KG1 (cell line): Measurements from ENCODE around the gene AATF.

Experiments
- DNase-seq: peaks from one replicate; lab custom pipeline; 2025; lab: John Stamatoyannopoulos, UW

The AATF gene

DNA sequence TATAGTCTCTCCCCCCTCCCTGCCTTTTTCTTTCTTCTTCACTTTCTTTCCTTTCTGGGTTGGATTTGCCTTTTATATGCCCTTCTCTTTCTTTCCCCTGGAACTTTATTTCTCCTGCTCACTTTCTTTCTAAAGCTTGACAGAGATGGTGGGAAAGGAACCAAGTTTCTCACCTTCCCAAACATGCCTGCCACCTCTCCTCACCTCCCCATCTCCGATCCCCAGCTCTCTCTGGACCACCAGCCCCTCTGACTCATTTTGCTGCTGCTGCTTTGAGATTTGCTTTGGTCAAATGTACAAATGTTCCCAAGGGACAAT, 18.2 kb upstream of the AATF start:
- DNase-seq = no peak

DNA sequence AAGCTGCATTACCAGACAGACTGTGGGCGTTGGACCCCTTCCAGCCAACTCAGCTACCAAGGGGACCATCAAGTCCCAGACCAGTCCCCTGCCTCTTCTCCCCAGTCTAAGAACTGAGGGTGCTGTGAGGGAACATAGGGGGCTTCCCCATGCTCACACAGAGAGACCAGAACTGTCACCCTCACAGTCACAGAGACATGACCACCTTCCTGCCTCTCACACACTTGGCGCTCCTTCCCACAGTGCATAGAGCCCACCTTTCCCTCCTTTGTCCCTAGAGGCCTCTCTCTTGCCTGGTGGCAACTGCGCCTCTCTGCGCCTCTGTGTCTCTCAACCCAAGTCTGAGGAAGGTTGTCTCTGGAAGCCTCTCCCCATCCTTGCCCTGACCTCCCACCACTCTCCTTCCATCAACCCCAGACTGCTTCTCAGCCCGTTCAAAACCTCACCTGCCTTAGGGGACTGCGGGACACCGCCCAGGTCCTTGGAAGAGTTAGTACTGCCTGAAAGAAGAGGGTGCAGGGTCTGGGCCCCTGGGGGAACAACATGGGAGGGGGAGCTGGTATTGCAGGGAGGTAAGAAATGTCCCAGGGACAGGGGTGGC, 17.6 kb upstream of the AATF start:
- DNase-seq = no peak

DNA sequence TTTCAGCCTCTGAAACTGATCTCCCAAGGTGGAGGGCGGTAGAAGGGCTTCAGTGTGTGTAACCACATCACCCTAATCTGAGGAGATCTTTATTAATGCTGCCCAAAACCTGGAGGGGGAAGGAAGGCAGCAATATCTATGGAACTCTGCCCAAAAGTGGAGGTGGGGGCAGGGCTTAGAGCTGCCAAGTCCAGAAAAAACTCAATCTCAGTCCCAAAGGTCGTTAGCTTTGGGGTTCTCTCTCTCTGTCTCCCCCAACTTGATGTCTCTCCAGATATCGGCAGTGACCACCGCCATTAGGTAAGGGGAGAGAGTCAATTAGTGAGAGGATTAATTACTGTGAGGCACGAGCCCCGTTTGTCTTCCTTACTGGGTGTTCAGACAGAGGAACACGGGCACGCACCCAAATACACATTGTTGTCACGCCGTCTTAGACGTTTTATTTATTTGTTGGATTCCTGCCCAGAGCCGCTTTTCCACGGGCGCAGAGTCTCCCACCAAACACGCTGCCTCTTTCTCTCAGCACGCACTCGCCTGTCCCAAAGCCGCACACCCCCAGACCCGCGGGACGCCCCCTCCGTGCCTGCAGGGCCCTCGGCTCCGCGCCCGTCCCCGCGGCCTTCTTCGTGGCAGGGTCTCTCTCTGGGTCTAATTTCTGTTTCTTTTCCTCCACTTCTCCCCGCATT, 16.9 kb upstream of the AATF start:
- no peak for DNase-seq

DNA sequence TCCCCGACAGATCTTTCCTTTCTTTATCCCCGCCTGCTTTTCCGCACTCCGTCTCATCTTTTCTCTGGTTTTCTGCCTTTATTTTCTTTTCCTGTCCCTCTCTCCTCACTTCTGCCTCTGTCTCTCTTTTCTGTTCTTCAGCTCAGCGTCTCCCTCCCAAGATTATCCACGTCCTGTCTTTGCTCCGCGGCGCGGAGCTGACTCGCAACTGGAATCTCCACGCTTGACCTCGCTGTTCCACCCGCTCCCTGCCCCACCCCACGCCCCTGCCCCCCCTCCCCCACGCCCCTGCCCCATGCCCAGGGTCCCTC, 16.4 kb upstream of the AATF start:
- no peak for DNase-seq

DNA sequence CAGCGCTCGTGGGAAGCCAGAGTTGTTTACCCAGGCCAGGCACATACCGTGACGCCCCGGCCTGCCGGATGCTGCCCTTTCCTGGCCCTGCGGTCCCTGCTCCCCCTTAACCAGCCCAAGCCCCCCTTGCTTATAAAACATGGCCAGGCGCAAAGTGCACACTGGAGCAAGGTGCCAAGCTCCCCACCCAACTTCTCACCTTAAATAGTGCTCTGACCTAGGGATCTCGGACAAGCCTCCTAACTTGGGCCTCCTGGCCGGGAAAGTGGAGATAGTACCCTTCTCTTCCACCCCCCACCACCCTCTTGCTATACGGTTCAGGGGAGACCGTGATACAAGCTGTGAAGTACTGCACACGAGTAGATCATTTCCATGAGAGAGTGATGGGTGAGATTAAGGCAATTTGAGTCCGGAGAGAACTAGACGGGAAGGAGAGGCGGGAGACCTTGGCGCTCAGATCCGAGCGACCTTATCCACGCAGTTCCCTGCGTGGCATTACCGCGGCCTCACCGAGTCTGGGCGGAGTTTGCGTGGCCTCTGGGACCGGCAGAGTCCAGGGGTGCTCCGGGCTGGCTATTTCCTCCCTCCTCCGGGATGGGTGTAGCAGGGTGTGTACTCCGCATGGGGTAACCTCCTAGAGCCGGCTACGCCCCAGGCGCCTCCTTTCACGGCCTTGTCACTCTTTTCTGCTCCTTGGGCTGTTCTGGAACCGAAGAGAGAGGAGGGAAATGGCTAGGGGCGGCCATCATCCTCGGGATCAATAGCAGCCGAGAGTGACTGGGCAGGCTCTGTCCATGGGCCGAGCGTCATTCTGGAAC, 15.9 kb upstream of the AATF start:
- DNase-seq = no peak

DNA sequence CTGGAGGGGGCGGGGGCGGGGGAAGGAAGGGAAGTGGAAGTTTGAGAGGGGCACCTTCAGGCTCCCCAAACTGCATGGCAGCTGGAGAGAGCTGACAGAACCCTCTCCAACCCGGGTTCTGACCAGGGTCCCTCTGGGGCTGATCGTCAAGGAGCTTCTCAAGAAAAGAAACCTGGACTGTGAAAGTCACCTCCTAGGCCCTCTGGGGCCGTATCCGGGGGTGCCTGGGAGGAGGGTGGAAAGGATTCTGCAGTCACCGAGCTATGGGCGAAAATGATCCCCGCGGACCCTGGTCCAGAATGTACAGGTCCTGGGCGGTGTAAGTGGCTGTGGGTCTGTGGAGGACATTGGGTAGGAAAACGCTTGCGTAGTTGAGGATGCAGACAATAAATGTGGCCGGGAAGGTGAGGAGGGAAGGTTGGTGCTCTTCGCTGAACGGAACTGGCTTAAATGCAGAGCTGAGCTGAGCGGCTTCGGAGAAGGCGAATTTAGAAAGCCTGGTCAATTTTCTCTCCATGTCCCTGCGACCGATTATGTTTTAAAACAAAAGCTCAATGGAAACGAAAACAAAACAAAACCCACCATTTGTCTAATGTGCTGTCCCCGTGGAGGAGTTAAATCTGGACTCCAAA, 15.1 kb upstream of the AATF start:
- no peak for DNase-seq

DNA sequence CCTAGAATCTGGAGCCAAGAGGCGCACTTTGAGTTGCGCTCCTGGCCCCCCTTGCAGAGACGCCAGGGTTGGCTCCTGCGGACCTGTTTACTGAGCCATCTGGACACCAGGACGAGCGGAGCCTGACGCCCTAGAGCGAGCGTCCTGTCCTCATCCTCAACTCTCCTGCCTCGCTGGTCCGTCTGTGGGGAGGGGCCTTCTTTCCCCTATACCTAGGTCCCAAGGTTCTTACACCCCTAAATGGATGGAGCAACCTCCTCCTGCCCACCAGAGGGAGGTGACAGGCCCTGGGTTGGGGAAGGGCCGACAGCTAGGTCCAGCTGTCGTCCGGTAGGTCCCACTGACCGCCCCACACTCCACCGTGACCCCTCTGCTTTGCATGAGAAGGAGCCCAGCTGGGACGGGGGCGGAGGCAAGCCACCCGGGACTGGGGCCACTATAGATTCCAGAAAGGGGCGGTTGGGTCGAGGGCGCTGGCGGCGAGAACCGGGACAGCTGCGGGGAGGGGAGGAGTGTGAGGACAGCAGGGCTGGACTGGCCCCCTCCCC, 14.5 kb upstream of the AATF start:
- no peak for DNase-seq

DNA sequence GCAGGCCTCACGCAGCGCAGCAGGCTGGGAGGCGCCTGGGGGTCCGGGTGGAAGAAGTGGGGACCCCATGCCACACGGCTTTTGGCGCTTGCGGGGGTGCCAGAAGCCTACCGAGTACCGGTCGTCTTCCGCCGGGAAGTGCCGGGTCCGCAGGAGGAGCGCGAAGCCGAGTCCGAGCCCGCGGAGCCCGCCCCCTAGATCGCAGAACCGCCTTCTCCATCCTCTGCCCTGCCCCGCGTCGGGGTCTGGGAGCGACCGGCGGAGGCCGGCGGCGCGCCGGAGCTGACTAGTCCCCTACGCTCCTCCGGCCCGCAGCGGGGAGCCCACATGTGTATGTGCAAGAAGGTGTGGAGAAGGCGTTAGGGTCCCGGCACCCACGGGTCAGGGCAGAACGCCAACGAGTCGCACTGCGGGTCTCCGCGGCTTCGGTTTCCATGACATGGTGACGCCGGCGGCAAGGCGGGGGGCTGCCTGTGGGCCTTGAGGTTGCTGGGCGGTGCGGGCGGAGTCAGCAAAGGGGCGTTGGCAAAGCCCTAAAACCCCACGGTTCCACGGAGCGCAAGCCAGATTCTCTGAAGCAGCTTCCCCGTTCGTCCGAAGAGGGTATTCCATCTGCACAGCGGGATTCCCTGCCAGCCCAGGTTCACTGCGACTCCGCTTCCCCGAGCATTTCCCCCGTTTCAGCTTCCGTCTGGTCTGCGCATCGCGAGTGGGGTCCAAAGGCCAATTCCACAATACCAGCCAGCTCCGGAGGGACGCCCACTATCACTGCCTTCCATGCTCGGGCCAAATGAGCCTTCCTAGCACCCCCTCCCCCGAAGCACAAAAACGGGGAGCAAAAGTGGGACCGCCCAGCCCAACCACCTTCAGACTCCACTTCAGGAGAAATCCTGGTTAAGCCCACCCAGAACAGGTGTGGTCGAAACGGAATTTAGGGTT, 13.8 kb upstream of the AATF start:
- DNase-seq = no peak

DNA sequence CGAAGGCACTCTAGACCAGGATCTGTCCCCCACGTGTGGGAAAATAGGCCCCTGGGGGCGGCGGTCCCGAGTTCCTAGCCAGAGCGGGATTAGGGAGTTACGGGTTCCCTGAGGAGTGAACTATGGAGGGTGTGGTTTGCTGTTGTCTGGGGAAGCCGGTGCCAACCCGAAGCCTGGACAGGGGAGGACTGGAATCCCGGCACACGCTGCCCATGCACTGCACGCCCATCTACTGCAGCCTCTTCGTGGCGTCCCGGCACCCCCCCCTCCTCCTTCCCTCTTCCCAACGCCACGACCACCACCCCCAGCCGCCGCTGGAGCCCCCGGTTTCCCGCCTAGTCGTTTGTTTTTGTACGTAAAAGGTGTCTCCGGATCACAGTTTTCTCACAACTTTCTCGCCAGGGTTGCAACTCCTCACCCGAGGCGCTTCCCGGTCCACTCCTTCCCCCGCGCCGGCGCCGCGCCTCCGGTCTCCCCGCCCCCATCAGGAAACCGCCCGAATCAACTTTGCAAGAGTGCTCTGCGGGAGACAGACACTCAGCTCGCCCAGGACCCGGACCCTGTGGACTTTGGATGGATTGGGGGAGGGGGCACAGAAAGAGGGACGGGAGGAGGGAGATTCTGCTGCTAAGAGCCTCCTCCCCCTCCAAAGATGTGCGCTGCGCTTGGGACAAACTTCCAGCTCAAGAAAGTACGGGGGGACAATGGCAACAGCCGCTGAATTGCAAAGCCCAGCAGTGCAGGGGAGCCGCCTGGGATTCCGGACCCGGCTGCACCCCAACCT, 12.9 kb upstream of the AATF start:
- no peak for DNase-seq

DNA sequence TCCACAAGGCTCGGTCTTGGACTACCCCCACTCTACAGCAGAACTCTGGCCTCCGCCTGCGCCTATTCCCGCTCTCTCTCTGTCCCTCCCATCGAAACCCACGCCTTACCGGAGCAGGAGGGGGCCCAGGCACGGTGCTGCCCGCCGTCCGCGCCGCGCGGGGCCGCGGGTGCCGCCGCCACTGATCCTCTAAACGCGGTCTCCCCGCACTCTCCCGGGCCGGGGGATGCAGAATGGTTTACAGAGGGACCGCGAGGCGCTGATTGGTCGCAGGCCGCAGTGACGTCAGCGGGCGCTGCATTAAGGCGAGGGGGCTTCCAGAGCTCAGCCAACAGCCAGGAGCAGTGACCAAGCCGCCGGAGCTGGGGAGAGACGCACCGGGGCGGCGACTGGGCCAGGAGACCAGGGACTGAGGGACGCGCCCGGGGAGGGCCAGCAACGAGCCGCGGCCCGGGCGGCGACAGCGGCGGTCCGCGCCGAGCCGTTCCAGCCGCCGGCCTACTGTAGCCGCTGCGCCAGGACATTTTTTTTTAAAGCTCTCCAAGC, 12.2 kb upstream of the AATF start:
- DNase-seq = no peak

DNA sequence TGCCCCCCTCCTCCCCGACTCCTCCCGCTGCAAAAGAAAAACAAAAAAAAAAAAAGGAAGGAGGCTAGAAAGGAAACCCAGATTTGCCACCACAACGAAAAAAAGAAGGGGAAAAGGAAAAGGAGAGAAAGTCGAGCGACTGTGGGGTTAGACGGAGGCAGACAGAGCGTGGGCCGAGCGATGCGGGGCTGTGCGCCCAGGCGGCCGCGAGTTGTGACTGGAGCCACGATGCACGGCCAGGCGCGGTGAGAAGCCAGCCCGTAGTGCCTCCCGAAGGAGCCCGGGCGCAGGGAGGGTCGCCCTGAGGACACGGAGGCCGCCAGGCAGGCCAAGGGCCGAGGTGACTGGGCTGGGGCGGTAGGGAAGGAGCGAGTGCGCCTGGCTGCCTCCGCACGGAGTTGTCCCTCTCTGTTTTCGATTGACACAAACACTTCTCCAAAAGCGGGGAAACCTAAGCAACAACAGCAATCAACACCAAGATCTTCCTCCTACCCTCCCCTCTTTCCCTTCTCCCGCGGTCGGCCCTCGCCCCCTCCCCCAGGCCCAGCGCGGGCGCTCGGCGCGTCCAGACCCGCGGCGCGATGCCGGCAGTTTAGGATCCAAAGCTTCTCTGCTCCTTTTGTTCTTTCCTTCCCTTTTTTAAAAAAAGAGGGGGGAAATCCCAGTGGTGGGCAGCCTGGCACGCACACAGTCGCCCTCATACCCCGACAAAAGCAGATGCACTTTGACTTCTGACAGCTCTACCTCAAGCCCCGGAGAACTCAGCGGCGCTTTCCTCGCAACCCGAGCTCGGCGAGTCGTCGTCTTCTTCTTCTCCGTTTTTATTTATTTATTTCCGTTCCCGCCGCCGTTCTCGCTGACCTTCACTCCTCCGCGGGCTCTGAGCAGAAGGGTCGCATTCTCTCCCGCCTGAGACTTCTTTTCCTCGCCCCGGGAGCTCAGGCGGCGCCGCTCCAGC, 11.5 kb upstream of the AATF start, which contains the start of gene LHX1:
Gene LHX1, plus strand, starts transcription at position 475 of the 958 bp plus-strand sequence. CDS start 723 bp downstream, outside the sequence.
- no peak for DNase-seq

DNA sequence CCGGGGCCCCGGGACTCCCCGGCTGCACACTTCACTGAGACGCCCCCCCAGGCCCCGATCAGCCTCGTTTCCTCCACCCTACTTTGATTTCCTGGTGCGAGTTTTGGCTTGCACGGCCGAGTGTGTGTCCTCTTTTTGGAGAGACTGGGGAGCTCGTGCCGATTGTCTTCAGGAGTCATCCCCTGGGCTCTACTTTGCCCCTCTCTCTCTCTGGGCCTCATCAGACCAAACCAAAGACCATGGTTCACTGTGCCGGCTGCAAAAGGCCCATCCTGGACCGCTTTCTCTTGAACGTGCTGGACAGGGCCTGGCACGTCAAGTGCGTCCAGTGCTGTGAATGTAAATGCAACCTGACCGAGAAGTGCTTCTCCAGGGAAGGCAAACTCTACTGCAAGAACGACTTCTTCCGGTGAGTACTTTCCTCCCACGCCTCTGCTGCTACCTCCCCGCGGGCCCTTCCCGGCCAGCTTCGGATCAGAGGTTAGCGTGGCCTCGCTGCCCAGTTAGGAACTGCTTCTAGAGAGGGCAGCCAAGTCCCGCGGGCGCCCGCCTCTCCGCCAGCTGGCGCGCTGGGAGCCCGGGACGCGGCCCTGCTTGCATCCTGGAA, 10.7 kb upstream of the AATF start:
- DNase-seq = no peak

DNA sequence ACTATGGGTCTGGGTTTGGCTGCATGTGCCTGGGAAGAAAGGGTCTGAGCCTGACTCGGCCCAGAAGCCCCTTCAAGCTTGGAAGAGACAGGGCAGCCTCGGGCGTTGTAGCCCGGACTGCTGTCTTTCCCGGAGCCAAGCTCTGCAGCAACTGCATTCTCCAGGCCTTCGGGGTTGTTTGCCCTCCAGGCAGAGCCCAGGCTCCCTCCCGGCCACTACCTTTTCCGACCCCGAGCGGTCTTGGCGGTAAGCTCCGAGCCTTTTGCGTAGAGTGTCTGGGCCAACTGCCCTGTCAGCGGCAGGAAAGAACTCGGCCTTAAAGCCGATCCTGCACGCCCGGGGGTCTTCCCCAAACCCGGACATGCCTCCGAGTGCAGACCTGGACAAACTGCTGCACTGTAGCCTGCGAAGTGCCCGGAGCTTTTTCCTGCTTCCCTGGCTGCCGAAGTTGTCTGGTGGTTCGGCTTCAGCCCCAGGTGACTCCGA, 10.1 kb upstream of the AATF start:
- DNase-seq = no peak

DNA sequence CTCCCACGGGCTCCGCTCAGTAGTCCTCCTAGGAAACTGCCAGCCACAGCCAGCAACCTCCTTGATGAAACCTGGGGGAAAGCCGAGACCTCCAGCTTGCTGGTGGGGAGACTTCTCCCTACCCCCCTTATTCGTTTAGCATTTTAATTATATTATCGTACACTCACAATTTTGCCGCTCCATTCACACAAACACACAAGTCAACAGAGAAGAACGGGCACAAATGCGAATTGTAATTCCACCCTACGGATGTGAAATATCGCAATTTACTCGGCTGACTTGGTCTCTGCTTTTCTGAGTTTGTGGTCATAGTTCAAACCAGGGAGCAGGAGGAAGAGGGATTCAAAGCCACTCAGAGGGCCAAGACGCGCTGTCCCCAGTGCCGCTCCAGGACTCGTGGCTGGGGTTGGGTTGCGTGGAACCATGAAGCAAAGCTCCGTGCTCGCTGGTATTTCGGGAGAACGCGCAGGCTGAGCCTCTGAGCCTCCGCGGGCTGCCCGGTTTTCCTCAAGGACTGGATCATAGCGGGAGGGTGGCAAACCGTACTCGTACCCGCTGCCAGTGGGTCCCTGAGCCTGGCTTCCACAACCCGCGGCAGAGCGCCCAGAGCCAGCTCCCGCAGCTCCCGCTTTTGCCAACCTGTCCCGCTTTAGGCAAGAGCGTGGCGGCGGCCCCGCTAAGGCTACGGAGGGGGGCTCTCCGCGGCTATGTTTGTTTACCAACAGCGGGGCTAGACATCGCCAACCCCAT, 9.5 kb upstream of the AATF start:
- no peak for DNase-seq

DNA sequence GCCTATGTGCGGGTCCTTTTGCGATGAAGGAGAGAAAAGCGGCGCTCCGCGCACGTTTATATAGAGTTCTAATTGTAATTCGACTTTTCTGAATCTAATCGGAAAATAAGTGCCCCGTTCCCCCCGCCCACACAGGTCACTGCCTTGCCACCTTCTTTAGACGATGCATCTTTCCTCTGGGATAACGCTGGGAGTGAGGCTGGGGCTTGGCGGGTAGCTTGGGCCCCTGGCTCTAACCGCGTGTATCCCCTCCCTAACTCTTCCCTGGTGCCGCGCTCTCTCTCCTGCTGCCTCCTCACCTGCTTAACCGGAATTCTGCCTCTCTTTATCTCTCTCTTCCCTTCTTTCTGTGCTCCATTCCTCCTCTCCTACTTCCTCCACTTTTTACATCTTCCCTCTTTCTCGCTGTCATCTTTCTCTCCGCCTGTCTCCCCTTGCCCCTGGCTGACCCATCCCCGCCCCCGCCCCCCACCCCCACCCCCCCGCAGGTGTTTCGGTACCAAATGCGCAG, 8.9 kb upstream of the AATF start:
- no peak for DNase-seq

DNA sequence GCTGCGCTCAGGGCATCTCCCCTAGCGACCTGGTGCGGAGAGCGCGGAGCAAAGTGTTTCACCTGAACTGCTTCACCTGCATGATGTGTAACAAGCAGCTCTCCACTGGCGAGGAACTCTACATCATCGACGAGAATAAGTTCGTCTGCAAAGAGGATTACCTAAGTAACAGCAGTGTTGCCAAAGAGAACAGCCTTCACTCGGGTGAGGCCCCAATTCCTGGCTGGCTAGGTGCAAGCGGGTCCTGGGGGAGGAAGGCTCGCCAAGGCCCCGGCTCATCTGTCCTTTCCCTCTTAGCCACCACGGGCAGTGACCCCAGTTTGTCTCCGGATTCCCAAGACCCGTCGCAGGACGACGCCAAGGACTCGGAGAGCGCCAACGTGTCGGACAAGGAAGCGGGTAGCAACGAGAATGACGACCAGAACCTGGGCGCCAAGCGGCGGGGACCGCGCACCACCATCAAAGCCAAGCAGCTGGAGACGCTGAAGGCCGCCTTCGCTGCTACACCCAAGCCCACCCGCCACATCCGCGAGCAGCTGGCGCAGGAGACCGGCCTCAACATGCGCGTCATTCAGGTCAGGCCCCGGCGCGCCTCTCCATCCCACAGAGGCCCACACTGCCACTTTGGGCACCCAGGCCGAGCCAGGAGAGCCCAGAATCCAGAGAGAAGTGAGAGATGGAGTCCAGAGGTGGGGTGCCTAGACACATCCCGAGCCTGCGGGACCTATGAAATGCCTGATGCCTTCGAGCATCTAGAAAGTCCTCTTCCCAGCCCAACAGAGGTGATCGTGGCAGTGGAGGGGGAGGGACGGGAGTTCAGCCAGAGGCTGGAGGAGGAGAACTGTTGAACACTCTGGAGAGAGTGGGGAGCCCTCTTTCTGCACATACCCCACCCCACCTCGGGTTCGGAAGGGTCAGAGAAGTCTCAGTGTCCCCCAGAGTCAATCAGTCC, 8.2 kb upstream of the AATF start:
- no peak for DNase-seq
